Calu3 (cell line): ENCODE data around the gene MPPED2. TPM values are rescaled to one million over a fixed set of nuclear protein-coding genes. Genes with fewer than 3 reads are reported as not detected.

ENCODE experiments used
- BruUV-seq: library from RNA; stranded (reverse); fragments of 400-500 nt; replicated peaks from 2 replicates; lab custom pipeline; 2021; lab: Mats Ljungman, UMichigan
- CTCF ChIA-PET: fragments of 300-600 bp; sonication (Branson Sonifier 250); formaldehyde crosslinking; loops from one replicate; lab custom pipeline; 2022; ENCODE audit warnings: antibody characterized with exemption; lab: Charles Lee
- DNase-seq: peaks from one replicate; pipeline ENCODE4 v3.0.0; 2022
- H3K27ac Mint-ChIP-seq: one replicate; pipeline ENCODE4 v1.8.0; 2022; ENCODE audit warnings: mixed read lengths; ENCODE audit not compliant: unreplicated experiment
- H3K27me3 Mint-ChIP-seq: one replicate; pipeline ENCODE4 v1.8.0; 2022; ENCODE audit warnings: mixed read lengths; ENCODE audit not compliant: unreplicated experiment
- H3K36me3 Mint-ChIP-seq: one replicate; pipeline ENCODE4 v1.8.0; 2022; ENCODE audit warnings: mild to moderate bottlenecking, moderate library complexity, mixed read lengths; ENCODE audit not compliant: insufficient read depth, unreplicated experiment
- H3K4me1 Mint-ChIP-seq: one replicate; pipeline ENCODE4 v1.8.0; 2022; ENCODE audit warnings: mild to moderate bottlenecking, low read depth, mixed read lengths; ENCODE audit not compliant: unreplicated experiment
- H3K4me3 Mint-ChIP-seq: one replicate; pipeline ENCODE4 v1.8.0; 2022; ENCODE audit warnings: mild to moderate bottlenecking, low read depth, moderate library complexity, mixed read lengths; ENCODE audit not compliant: unreplicated experiment
- H3K9me3 Mint-ChIP-seq: one replicate; pipeline ENCODE4 v1.8.0; 2022; ENCODE audit warnings: low read depth, mixed read lengths; ENCODE audit not compliant: unreplicated experiment
- intact Hi-C: fragments of 100-400 bp; cut with micrococcal nuclease; formaldehyde crosslinking; loops from one replicate; pipeline ENCODE4 v1.10.0; 2022; ENCODE audit not compliant: unreplicated experiment
- total RNA-seq: library from RNA; stranded (reverse); gene quantifications from 2 replicates; pipeline ENCODE4 v1.2.3, GENCODE V29; 2022
- TF ChIP-seq, protein P1 (sequence below): fragments of 200-600 bp; IDR thresholded peaks from one replicate; pipeline ENCODE4 v1.8.0; 2022; ENCODE audit warnings: antibody characterized with exemption; ENCODE audit not compliant: unreplicated experiment

MPPED2 gene
- total RNA-seq, 1 experiment from 2014 or later = not detected

DNA sequence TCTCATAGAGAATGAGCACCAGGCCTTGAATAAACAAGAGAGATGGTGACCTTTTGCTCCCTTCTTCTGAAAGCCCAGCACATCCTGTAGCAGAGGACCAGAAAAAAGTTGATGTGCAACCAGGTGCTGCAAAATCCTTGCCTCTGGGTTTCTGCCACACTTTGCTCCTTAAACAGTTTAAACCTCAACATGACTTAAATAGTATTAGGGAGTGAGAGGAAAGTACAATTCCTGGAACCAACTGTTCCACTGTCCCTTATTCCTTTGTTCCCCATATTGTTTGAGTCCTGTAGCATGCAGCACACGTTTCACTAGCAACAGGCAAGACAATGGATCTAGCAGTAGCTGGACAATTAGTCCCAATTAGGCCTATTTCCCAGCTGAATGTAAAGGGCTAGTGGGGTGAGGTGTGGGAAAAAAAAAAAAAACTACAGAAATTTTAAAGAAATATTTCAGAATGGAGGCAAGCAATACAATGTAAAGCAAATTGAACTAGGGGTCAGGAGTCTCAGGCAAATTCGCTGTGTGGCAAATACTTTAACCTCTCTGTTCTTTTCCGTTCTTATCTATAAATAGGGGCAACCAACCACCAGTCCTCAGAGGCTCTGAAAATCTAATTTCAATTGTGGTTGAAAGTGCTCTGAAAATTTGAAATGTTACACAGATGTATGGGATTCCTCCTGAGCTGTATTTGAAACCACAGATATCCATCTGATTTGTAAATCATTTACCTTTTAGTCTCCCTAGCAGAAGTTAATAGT is 6.6 kb downstream of the MPPED2 start:
- Mint-ChIP-seq H3K36me3 (no peaks in the 10 kb centered on the region), H3K27ac (no peak overlapping the region), H3K4me1 (no peaks in the 10 kb centered on the region), H3K4me3 (no peak overlapping the region), H3K9me3 (no peaks in the 10 kb centered on the region), H3K27me3 (peaks cover 31% of the 10 kb centered on the region)
- no peak for DNase-seq
- intact Hi-C loops = no loop called here
- TF ChIP-seq, protein P1, sequence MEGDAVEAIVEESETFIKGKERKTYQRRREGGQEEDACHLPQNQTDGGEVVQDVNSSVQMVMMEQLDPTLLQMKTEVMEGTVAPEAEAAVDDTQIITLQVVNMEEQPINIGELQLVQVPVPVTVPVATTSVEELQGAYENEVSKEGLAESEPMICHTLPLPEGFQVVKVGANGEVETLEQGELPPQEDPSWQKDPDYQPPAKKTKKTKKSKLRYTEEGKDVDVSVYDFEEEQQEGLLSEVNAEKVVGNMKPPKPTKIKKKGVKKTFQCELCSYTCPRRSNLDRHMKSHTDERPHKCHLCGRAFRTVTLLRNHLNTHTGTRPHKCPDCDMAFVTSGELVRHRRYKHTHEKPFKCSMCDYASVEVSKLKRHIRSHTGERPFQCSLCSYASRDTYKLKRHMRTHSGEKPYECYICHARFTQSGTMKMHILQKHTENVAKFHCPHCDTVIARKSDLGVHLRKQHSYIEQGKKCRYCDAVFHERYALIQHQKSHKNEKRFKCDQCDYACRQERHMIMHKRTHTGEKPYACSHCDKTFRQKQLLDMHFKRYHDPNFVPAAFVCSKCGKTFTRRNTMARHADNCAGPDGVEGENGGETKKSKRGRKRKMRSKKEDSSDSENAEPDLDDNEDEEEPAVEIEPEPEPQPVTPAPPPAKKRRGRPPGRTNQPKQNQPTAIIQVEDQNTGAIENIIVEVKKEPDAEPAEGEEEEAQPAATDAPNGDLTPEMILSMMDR = no peak
- no TSS peak for BruUV-seq
- CTCF ChIA-PET = no interaction called here

DNA sequence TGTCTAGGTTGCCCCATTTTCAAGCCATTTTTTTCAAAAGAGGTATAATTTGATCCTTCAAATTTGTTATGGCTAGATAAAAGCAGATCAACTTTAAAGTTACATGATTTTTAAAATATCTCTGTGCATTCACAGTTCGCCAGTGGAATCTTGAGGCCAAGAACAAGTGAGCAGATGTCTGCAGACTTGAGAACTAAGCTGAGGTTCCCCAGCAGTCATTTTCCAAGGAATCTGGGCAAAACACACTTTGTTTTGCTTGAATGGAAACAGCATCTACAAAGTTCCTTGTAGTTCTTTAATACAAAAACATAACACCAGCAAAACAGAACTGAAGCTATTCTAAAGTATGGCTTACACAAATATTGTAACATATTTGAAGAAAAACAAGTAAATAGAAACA is 7.7 kb downstream of the MPPED2 start:
- H3K36me3 Mint-ChIP-seq = no peaks in the 10 kb centered on the region
- peaks cover 20% of the 10 kb centered on the region for H3K27me3 Mint-ChIP-seq
- BruUV-seq = no TSS peak
- intact Hi-C loops = no loop called here
- H3K4me3 Mint-ChIP-seq = no peak overlapping the region
- no peak for DNase-seq
- H3K4me1 Mint-ChIP-seq = no peaks in the 10 kb centered on the region
- no peaks in the 10 kb centered on the region for H3K9me3 Mint-ChIP-seq
- TF ChIP-seq, protein P1 = no peak
- CTCF ChIA-PET = no interaction called here
- no peak overlapping the region for H3K27ac Mint-ChIP-seq

DNA sequence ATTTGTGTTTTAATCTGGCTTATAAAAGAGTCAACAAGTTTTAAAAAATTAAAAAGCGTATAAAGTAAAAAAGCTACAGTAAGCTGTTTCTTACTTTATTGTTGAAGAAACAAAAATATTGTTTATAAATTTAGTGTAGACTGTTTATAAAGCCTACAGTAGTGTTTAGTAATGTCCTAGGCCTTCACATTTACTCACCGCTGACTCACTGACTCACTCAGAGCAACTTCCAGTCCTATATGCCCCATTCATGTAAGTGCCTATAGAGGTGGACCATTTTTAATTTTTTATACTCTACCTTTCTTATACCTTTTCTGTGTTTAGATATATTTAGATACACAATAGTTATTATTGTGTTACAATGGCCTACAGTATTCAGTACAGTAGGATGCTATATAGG is 12.2 kb downstream of the MPPED2 start:
- CTCF ChIA-PET = no interaction called here
- H3K4me3 Mint-ChIP-seq = no peak overlapping the region
- no TSS peak for BruUV-seq
- no peaks in the 10 kb centered on the region for H3K4me1 Mint-ChIP-seq
- no peak for DNase-seq
- H3K27ac Mint-ChIP-seq = no peak overlapping the region
- peaks cover 14% of the 10 kb centered on the region for H3K27me3 Mint-ChIP-seq
- H3K36me3 Mint-ChIP-seq = no peaks in the 10 kb centered on the region
- TF ChIP-seq, protein P1 = no peak
- no peaks in the 10 kb centered on the region for H3K9me3 Mint-ChIP-seq
- intact Hi-C loops = no loop called here

DNA sequence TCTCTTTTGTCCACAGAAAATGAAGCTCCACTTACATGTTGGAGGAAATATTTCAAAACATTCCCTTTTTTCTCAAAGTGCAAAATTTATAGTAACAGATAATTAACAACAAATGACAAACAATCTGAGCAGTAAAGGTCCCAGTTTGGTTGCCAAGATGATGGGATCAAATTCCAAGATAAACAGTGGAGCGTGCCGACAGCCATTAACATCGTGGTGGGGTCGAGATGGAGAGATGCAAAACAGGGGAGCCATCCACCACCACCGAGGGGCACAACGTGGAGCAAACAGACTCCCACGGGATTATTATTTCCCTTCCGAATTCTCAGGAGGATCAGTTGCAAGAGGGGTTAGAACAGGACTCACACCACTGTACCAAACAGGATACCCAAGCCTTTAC is 17.2 kb downstream of the MPPED2 start:
- CTCF ChIA-PET = no interaction called here
- Mint-ChIP-seq H3K36me3 (no peaks in the 10 kb centered on the region), H3K4me3 (no peak overlapping the region), H3K27me3 (peaks cover 27% of the 10 kb centered on the region), H3K4me1 (no peaks in the 10 kb centered on the region), H3K9me3 (no peaks in the 10 kb centered on the region), H3K27ac (no peak overlapping the region)
- intact Hi-C loops = no loop called here
- no TSS peak for BruUV-seq
- TF ChIP-seq, protein P1 = no peak
- no peak for DNase-seq
